Right lobe of liver (tissue), 6 donors: ENCODE results near the gene RBM3. TPM values are rescaled to one million over a fixed set of nuclear protein-coding genes. Genes with fewer than 3 reads are reported as not detected.
A peak's percentile ranks its signal among the peaks of the same experiment; 100 is the strongest.

Source experiments
- ATAC-seq, 4 donors: fragments of 200-7000 bp; cut with Tn5 transposase; one replicate each; pipeline ENCODE4 v1.9.1; 2020; ENCODE audit warnings: mild to moderate bottlenecking in 4 of 4, moderate library complexity in 4 of 4
- DNase-seq, 3 donors: peaks; one replicate each; pipeline ENCODE4 v3.0.0-alpha.2; 2020
- H3K27ac ChIP-seq, 3 donors: fragments of 200-600 bp; one replicate each; pipeline ENCODE4 v1.8.0; 2022
- H3K27me3 ChIP-seq, 2 donors: fragments of 200-600 bp; one replicate each; pipeline ENCODE4 v1.8.0; 2022
- H3K36me3 ChIP-seq, 4 donors: fragments of 200-600 bp; sonication (generic) in 1 of 4; one replicate each; pipeline versions ENCODE4 v1.5.1 to v1.8.0; 2017 to 2022; ENCODE audit warnings: control low read depth in 1 of 4
- H3K4me1 ChIP-seq, 4 donors: fragments of 200-600 bp; sonication (generic) in 1 of 4; one replicate each; pipeline versions ENCODE4 v1.5.1 to v1.8.0; 2017 to 2022; ENCODE audit warnings: control low read depth in 1 of 4
- H3K4me3 ChIP-seq, 3 donors: fragments of 200-600 bp; one replicate each; pipeline ENCODE4 v1.8.0; 2022
- H3K9me3 ChIP-seq, 4 donors: fragments of 200-600 bp; sonication (generic) in 1 of 4; one replicate each; pipeline versions ENCODE4 v1.5.1 to v1.8.0; 2017 to 2022; ENCODE audit warnings: control low read depth in 1 of 4
- POLR2A ChIP-seq: fragments of 450-650 bp; IDR thresholded peaks from one replicate; pipeline ENCODE4 v1.6.1; 2017; ENCODE audit warnings: antibody characterized with exemption, mild to moderate bottlenecking
- WGBS: methylation state at CpG from one replicate; pipeline ENCODE4 v1.1.6; 2018; ENCODE audit warnings: low coverage, low lambda C conversion rate; ENCODE audit not compliant: insufficient coverage; ENCODE audit errors: missing lambda C conversion rate; 5-methylcytosine and 5-hydroxymethylcytosine counted together
- intact Hi-C, 2 donors: fragments of 100-400 bp; cut with DNase I; formaldehyde crosslinking; loops; one replicate each; pipeline versions ENCODE4 v1.11.2 to v1.14.1; 2022
- total RNA-seq, 6 experiments: library from RNA; depleted of rRNA in 2 of 6; stranded (reverse); fragments of >200 nt in 2 of 6; fragmentation: NEBNext Ultra II Directional in 3 of 6; extraction: Animal tissue kit (Norgen Biotek cat#: 25700) in 3 of 6; gene quantifications; one replicate each; pipeline versions ENCODE4 v1.1.0 to v1.2.4, GENCODE V29; 2016 to 2023
- TF ChIP-seq, protein P1 (sequence below), 4 donors: fragments of 200-600 bp in 3 of 4; fragments of 450-650 bp in 1 of 4; IDR thresholded peaks; one replicate each; pipeline versions ENCODE4 v1.5.1 to v1.8.0; 2016 to 2022; ENCODE audit warnings: antibody characterized with exemption in 4 of 4, mild to moderate bottlenecking in 2 of 4
- donor health status: DM: no; HTN: yes; CAD: no.
- donor health status: DM: no; HTN: no; CAD: no.
- donor health status: DM: no; HTN: no; CAD: no.
- donor health status: DM: no; HTN: yes; CAD: no.
- donor health status: DM: no; HTN: yes; CAD: no.

RBM3 gene
- total RNA-seq, 6 experiments from 2014 or later: 14.7 to 69.0 (median 57.7) TPM

DNA sequence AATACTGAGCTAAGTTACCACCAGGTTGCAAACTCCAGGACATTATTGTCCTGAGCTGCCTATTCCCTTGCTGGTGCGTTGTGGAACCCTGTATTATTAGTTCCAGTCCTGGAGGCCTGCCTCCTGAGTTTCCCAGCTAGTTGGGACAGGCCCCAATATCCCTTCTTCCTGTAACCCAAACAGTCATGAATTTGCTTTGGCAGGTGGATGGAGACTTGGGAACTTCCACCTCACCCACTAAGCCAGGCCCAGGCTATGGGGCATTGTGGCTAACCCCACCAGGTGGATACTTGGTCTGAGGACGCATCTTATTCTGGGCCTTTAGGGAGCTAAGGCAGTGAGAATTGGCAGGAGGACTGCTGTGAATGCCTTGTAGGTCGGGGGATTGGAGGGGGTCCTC, 5.0 kb downstream of the RBM3 start:
- ATAC-seq (no peak), DNase-seq (no peak)
- Histone ChIP-seq H3K4me1 (peaks cover 0 to 10% (median 0%) of the 10 kb centered on the region in 4 donors), H3K4me3 (no peak overlapping the region), H3K36me3 (peaks cover 0 to 32% (median 14%) of the 10 kb centered on the region in 4 donors), H3K27ac (no peak overlapping the region), H3K27me3 (no peaks in the 10 kb centered on the region), H3K9me3 (no peaks in the 10 kb centered on the region)
- TF ChIP-seq POLR2A: no peak
- TF ChIP-seq, protein P1, sequence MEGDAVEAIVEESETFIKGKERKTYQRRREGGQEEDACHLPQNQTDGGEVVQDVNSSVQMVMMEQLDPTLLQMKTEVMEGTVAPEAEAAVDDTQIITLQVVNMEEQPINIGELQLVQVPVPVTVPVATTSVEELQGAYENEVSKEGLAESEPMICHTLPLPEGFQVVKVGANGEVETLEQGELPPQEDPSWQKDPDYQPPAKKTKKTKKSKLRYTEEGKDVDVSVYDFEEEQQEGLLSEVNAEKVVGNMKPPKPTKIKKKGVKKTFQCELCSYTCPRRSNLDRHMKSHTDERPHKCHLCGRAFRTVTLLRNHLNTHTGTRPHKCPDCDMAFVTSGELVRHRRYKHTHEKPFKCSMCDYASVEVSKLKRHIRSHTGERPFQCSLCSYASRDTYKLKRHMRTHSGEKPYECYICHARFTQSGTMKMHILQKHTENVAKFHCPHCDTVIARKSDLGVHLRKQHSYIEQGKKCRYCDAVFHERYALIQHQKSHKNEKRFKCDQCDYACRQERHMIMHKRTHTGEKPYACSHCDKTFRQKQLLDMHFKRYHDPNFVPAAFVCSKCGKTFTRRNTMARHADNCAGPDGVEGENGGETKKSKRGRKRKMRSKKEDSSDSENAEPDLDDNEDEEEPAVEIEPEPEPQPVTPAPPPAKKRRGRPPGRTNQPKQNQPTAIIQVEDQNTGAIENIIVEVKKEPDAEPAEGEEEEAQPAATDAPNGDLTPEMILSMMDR (IDR thresholded peaks at IDR 0.05): no peak
- 67% methylated on average over 1 of the region's 3 CpGs for whole genome bisulfite sequencing
- intact Hi-C loops: no loop called here

DNA sequence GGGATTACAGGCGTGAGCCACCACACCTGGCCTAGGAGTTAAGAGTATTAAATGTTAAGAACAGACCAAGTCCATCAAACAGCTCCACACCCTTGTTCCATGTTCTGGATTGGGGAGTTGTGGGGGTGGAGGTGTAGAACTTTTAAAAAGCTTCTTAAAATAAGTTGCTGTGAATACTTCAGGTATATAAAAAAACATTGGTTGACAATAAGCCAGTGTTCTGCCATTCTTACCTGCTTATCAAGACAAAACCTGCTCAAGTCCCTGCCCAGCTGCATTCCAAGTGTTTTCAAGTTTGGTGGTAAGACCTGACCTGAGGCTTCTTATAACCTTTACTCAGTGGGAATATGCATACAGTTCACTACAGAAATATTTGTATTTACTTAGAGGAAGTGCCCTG, 6.4 kb downstream of the RBM3 start:
- H3K4me1 ChIP-seq: peaks cover 0 to 3% (median 0%) of the 10 kb centered on the region in 4 donors
- TF ChIP-seq POLR2A: no peak
- TF ChIP-seq, protein P1 (IDR thresholded peaks at IDR 0.05): no peak
- no peak overlapping the region for H3K27ac ChIP-seq
- 89% methylated on average over 1 of the region's 1 CpG for WGBS
- no peaks in the 10 kb centered on the region for H3K9me3 ChIP-seq
- intact Hi-C loops: no loop called here
- DNase-seq (no peak), ATAC-seq (no peak)
- no peaks in the 10 kb centered on the region for H3K27me3 ChIP-seq
- H3K36me3 ChIP-seq: peaks cover 0 to 28% (median 12%) of the 10 kb centered on the region in 4 donors
- no peak overlapping the region for H3K4me3 ChIP-seq

DNA sequence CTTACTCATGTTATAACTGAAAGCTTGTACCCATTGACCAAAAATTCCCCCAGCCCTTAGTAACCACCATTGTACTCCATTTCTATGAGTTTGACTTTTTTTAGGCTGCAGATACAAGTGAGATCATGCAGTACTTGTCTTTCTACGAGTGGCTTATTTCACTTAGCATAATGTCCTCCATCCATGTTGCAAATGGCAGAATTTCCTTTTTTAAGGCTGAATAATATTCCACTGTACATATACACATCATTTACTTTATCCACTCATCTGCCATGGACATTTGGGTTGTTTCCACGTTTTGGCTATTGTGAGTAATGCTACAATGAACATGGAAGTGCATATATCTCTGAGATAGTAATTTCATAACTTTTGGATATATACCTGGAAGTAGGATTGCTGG, 10.4 kb downstream of the RBM3 start:
- no peaks in the 10 kb centered on the region for H3K9me3 ChIP-seq
- TF ChIP-seq, protein P1 (IDR thresholded peaks at IDR 0.05): no peak
- TF ChIP-seq POLR2A: no peak
- 27% methylated on average over 2 of the region's 2 CpGs for WGBS
- no peak overlapping the region for H3K27ac ChIP-seq
- no peaks in the 10 kb centered on the region for H3K4me1 ChIP-seq
- no peak overlapping the region for H3K4me3 ChIP-seq
- H3K36me3 ChIP-seq: no peaks in the 10 kb centered on the region
- ATAC-seq (no peak), DNase-seq (no peak)
- intact Hi-C loops: no loop called here
- H3K27me3 ChIP-seq: no peaks in the 10 kb centered on the region

DNA sequence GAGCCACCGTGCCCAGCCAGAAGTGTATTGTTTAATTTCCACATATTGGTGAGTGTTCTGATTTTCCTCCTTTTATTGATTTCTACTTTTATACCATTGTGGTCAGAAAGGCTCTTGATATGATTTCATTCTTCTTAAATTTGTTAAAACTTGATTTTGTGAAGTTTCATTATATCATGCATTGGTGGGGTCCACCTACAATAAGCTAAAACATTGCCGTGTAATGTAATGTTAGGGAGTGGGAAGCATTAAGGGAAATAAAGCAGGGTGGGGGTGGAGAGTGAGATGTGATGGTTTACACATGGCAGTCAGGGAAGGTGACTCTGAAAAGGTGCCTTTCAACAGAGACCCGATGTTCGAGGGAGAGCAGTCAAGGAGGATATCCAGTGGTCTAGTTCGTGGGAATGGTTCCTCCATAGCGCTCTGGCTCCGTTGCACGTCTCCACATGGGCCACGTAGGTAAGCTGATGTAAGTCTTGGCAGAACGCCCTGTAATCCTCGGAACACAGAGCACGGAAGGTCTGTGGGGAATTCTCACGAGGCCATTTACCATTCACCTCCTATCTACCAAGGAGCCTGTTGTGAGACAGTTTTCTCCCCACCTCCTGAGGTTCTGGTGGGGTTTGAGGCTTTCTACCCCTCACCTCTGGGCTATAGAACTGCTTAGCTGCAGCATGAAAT, 15.3 kb downstream of the RBM3 start:
- DNase-seq (peak in 1 of 3 donors; percentile 51), ATAC-seq (peak in 2 of 4 donors; percentile 29 to 74)
- no peaks in the 10 kb centered on the region for H3K4me1 ChIP-seq
- intact Hi-C loops: no loop called here
- H3K27me3 ChIP-seq: no peaks in the 10 kb centered on the region
- no peak for TF ChIP-seq POLR2A
- TF ChIP-seq, protein P1 (IDR thresholded peaks at IDR 0.05): no peak
- H3K9me3 ChIP-seq: no peaks in the 10 kb centered on the region
- no peaks in the 10 kb centered on the region for H3K36me3 ChIP-seq
- H3K27ac ChIP-seq: peak overlapping the region in 1 of 3 donors; percentile 62
- 57% methylated on average over 6 of the region's 13 CpGs for WGBS
- no peak overlapping the region for H3K4me3 ChIP-seq
